ENCODE measurements around the gene TTC13. TPM values are rescaled to one million over a fixed set of nuclear protein-coding genes. Genes with fewer than 3 reads are reported as not detected.

The TTC13 gene
- total RNA-seq, 2 donors from 2014 or later: 29.9 to 41.6 TPM

DNA sequence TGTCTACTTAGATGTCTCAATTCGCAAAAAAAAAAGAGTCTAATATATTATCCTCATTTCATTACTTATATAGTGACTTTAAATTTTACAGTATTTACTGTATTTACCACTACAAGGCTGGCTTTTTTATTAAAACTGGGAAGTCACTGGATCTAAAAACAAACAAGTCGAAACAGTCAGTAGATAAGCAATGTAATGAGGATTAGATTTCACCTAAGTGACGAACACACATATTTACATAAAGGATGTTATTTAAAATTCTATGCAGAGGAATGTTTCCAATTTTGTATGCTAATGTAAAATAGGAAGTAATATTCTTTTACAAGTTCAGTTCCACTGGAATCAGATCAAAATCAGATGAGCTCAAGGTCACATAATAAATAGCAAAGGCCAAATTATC lies 28.3 kb downstream of the TTC13 start:
- no peaks in the 10 kb centered on the region for H3K27me3 Mint-ChIP-seq
- no peak for ATAC-seq
- H3K36me3 Mint-ChIP-seq: peaks cover 10% of the 10 kb centered on the region

DNA sequence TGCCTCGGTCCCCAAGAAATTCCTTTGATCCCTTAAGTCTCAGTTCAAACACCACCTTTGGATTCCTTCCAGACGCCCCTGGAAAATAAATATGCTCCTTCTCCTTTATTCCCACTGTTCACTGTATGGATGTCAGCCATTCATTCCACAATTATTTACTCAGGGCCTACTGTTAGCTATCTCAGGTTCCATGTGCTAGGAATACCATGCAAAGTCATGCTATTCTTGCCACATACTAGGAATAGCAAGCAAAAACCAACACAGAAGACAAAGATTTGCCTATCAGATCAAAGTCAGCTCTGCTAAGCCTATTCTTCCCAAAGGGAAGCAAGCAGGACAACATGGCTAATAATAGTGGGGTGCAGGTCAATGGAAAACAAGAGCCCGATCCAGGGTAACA lies 29.8 kb downstream of the TTC13 start:
- H3K4me1 Mint-ChIP-seq (ENCODE audit: low read depth in 2 of 2): peaks cover 6 to 8% of the 10 kb centered on the region in 2 donors
- H3K27me3 Mint-ChIP-seq: no peaks in the 10 kb centered on the region

More for the DNA sequence above, 28.3 kb downstream of the TTC13 start:
- no peak overlapping the region for H3K27ac Mint-ChIP-seq
- H3K4me3 Mint-ChIP-seq: no peak overlapping the region
- peaks cover 6 to 8% of the 10 kb centered on the region in 2 donors for H3K4me1 Mint-ChIP-seq (ENCODE audit: low read depth in 2 of 2)
- H3K9me3 Mint-ChIP-seq: no peaks in the 10 kb centered on the region
- DNase-seq (ENCODE audit: low spot score): no peak

DNA sequence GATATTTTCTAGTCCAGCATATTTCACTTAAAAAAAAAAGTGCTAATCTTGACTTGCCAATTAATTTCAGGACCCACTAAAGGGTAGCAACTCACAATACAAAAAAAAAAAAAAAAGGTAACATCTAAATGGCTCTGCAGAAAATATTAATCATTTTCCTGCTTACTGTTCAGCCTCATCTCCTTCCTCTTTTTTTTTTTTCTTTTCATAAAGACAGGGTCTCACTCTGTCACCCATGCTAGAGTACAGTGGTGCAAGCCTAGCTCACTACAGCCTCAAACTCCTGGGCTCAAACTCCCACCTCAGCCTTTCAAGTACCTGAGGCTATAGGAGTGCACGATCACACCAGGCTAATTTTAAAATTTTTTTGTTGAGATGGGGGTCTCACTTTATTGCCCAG lies 30.4 kb downstream of the TTC13 start:
- Mint-ChIP-seq H3K4me3 (no peak overlapping the region), H3K27me3 (no peaks in the 10 kb centered on the region), H3K27ac (no peak overlapping the region), H3K4me1 (ENCODE audit: low read depth in 2 of 2) (peaks cover 6 to 8% of the 10 kb centered on the region in 2 donors), H3K9me3 (no peaks in the 10 kb centered on the region), H3K36me3 (peaks cover 10% of the 10 kb centered on the region)
- DNase-seq (ENCODE audit: low spot score): no peak
- ATAC-seq: no peak

More for the DNA sequence above, 29.8 kb downstream of the TTC13 start:
- peaks cover 10% of the 10 kb centered on the region for H3K36me3 Mint-ChIP-seq
- DNase-seq (ENCODE audit: low spot score) (no peak), ATAC-seq (no peak)
- H3K27ac Mint-ChIP-seq: no peak overlapping the region
- no peak overlapping the region for H3K4me3 Mint-ChIP-seq
- H3K9me3 Mint-ChIP-seq: no peaks in the 10 kb centered on the region

DNA sequence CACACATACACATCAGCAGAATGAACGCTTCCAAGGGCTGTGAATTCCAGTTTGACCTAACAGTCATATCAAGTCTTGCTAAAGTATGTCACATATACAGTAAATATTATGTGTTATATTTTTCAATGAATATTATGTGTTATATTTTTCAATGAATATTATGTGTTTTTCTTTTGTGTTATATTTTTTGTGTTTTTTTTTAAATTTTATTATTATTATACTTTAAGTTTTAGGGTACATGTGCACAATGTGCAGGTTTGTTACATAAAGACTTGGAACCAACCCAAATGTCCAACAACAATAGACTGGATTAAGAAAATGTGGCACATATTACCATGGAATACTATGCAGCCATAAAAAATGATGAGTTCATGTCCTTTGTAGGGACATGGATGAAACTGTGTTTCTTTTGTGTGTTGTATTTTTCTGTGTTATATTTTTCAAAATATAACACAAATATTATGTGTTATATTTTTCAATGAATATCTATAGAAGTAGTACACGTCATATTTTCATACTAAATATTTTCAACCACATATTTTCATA lies 35.5 kb downstream of the TTC13 start:
- Mint-ChIP-seq H3K27ac (no peak overlapping the region), H3K4me3 (no peak overlapping the region), H3K27me3 (no peaks in the 10 kb centered on the region), H3K4me1 (ENCODE audit: low read depth in 2 of 2) (peaks cover 5 to 10% of the 10 kb centered on the region in 2 donors), H3K9me3 (no peaks in the 10 kb centered on the region), H3K36me3 (peaks cover 4% of the 10 kb centered on the region)
- ATAC-seq (no peak), DNase-seq (ENCODE audit: low spot score) (no peak)

DNA sequence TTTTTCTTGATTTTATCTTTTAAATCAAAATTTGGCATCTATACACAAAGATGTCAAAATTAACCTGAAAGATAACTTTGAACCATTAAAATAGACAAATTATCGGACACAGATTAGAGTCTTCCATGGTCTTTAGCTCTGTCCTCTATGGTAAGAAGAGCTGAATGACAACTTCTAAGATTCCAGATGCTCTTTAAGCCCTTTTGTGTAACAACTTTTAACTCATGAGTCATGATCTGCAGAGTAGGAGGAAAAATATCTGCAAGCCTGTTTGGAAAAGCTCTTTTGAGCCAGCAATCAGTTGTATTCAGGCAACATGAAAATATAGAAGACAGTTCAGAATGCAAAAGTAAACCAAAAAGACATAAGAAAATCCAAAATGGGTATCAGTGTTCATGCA lies 37.8 kb downstream of the TTC13 start:
- Mint-ChIP-seq H3K9me3 (no peaks in the 10 kb centered on the region), H3K27me3 (no peaks in the 10 kb centered on the region), H3K4me3 (no peak overlapping the region), H3K27ac (no peak overlapping the region), H3K36me3 (no peaks in the 10 kb centered on the region), H3K4me1 (ENCODE audit: low read depth in 2 of 2) (peaks cover 5 to 6% of the 10 kb centered on the region in 2 donors)
- ATAC-seq (no peak), DNase-seq (ENCODE audit: low spot score) (no peak)

DNA sequence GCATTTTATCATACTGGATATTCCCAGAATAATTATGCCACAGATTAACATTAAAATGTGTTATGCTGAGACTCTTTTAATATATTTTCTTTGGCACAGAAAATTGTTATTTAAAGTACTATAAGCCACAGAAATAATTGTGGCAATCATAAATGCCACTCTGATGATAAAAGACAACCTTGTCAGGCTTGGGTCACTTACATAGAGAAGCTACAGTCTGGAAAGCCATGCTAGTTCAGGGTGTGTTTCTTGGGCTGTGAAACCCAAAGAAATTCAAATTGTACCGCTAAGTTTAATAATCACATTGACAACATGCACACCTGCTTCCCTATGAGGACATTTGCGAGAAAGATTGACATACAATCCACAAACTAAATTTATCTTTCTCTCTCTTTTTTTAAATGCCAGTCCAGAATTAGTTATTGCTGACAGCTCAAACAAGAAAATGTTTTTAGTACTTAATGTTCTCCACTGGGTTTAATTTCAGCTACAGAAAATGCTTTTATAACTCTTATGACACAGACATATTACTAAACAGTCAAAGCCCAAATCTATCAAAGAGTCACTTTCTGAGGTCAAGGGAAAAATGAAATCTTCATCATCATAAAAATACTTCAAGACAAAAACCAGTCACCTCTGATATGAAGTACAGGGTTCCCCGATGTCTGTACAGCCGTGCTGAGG lies 38.7 kb downstream of the TTC13 start:
- no peak overlapping the region for H3K4me3 Mint-ChIP-seq
- DNase-seq (ENCODE audit: low spot score): no peak
- no peaks in the 10 kb centered on the region for H3K27me3 Mint-ChIP-seq
- H3K4me1 Mint-ChIP-seq (ENCODE audit: low read depth in 2 of 2): peaks cover 10 to 14% of the 10 kb centered on the region in 2 donors
- ATAC-seq: no peak
- no peak overlapping the region for H3K27ac Mint-ChIP-seq
- no peaks in the 10 kb centered on the region for H3K36me3 Mint-ChIP-seq
- H3K9me3 Mint-ChIP-seq: no peaks in the 10 kb centered on the region

DNA sequence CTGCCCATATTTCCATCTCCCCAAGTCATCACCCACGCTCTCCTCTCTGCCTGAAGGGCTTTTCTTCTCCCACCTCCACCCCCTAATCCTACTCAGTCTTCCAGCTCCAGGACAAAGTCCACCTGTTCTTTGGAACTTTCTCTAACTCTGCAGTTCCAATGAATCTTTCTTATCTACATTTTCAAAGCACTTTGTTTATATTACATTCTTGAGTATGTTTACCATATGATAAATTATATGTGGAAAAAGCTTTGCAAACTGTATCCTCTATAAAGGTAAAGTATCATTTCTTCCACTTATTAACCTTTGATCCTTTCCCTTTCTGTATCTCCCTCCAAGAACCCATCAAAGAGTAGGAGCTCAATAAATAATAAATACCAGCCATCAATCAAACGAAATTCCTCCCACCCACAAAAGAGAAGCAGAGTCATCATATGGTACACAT lies 39.7 kb downstream of the TTC13 start:
- H3K27ac Mint-ChIP-seq: peak overlapping the region; percentile 4 to 5
- H3K4me1 Mint-ChIP-seq (ENCODE audit: low read depth in 2 of 2): peaks cover 14 to 21% of the 10 kb centered on the region in 2 donors
- no peaks in the 10 kb centered on the region for H3K27me3 Mint-ChIP-seq
- no peak overlapping the region for H3K4me3 Mint-ChIP-seq
- DNase-seq (ENCODE audit: low spot score) (no peak), ATAC-seq (no peak)
- no peaks in the 10 kb centered on the region for H3K9me3 Mint-ChIP-seq
- H3K36me3 Mint-ChIP-seq: no peaks in the 10 kb centered on the region

DNA sequence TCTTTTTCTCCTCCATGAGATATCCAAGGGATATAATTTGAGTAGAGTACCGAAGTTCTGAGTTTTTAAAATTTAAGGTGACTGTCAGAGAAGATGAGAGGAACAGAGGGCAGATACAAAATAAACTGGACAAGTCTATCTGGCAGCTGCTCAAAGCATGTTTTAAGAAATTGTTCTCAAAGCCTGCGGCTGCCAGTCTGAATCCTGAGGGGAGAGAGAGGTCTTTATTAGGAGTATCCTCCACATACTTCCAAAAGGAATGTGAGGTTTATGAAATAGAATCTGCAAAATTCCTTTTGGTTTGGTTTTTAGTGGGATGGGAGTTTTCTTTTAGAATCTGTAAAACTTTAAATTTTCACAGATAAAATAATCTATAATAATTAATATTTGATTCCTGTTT lies 41.3 kb downstream of the TTC13 start:
- no peaks in the 10 kb centered on the region for H3K36me3 Mint-ChIP-seq
- no peak overlapping the region for H3K4me3 Mint-ChIP-seq
- no peaks in the 10 kb centered on the region for H3K27me3 Mint-ChIP-seq
- H3K4me1 Mint-ChIP-seq (ENCODE audit: low read depth in 2 of 2): peaks cover 11 to 16% of the 10 kb centered on the region in 2 donors
- H3K27ac Mint-ChIP-seq: peak overlapping the region in 1 of 2 donors; percentile 17
- no peak for DNase-seq (ENCODE audit: low spot score)
- ATAC-seq: no peak
- H3K9me3 Mint-ChIP-seq: no peaks in the 10 kb centered on the region

DNA sequence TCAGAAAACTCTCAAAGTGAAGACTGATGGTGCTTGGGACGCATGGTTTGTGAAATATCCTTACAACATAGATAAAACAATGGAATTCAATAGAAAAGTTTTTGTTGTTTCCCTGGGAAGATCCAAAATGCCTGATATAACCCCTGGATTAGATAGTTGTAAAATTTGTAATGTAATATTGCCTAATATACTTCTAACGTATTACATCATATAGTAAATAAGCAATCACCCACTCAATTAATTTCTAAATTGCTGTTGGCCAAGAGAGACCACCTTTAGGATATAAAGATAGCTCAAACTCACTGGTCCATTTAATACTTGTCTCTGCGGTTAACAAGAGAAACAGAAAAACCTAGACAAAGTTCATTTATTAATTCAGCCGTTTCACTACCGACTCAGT lies 42.2 kb downstream of the TTC13 start:
- no peaks in the 10 kb centered on the region for H3K9me3 Mint-ChIP-seq
- DNase-seq (ENCODE audit: low spot score): no peak
- H3K4me3 Mint-ChIP-seq: no peak overlapping the region
- H3K36me3 Mint-ChIP-seq: no peaks in the 10 kb centered on the region
- no peak overlapping the region for H3K27ac Mint-ChIP-seq
- peaks cover 11 to 16% of the 10 kb centered on the region in 2 donors for H3K4me1 Mint-ChIP-seq (ENCODE audit: low read depth in 2 of 2)
- no peaks in the 10 kb centered on the region for H3K27me3 Mint-ChIP-seq
- ATAC-seq: no peak

DNA sequence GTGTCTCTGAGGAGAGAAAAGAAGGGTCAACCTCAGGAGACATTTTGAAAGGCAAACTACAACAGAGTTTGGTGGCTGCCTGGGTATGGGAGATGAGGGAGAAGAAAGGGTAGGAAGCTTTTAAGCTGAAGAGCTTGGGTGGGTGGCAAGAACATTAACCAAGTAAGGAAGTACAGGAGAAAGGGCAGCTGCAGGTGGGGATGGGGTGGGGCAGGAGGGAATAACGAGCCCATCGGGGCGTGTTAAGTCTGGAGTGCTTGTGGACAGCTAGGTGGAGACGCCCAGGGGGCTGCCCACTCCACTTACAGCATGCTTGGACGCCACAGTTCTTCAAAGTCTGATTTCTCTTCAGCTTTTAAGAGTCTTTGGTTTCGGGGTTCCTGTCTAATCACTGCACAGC lies 42.8 kb downstream of the TTC13 start:
- no peaks in the 10 kb centered on the region for H3K27me3 Mint-ChIP-seq
- H3K36me3 Mint-ChIP-seq: no peaks in the 10 kb centered on the region
- peak overlapping the region; percentile 4 to 23 for H3K27ac Mint-ChIP-seq
- H3K4me1 Mint-ChIP-seq (ENCODE audit: low read depth in 2 of 2): peaks cover 11 to 16% of the 10 kb centered on the region in 2 donors
- no peak overlapping the region for H3K4me3 Mint-ChIP-seq
- no peaks in the 10 kb centered on the region for H3K9me3 Mint-ChIP-seq
- DNase-seq (ENCODE audit: low spot score): no peak
- ATAC-seq: no peak

DNA sequence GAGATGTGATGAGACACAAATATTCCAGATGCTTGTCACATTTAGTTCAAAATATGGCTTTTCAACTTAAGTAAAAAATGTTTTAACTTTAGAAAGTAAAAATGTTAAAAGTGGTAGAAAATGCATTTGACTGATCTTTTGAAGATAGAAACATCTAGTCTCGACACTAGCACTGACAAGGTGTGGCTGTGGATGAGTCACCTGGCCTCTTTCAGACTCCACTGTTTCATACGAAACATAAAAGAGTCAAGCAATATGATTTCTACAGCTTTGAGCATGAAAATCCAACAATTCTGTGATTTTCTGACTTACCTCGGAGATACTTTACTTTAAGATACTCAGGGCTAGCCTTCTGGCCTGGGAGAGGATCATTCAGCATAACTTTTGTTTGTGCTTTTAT lies 47.7 kb downstream of the TTC13 start:
- peaks cover 19% of the 10 kb centered on the region for H3K36me3 Mint-ChIP-seq
- no peak for ATAC-seq
- no peak overlapping the region for H3K27ac Mint-ChIP-seq

DNA sequence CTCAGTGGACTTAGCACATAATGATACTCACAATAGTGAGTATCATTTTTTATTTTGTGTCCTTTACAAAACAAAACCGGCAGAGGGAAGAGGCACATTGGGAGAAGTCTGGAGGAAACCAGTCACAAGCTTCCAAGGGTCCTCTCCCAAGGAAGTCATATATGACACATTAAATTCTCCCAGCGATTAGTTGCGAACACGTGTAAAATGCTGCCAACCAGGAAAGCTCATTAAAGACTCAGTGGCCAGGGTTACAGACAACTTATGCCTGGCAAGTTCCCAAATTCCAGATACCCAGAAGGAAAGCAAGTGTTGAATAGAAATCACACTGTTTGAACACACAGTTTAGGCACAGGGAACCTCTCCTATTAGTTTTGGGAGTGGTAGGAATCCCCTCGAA lies 52.5 kb downstream of the TTC13 start:
- DNase-seq (ENCODE audit: low spot score): no peak

More for the DNA sequence above, 47.7 kb downstream of the TTC13 start:
- H3K27me3 Mint-ChIP-seq: no peaks in the 10 kb centered on the region
- no peaks in the 10 kb centered on the region for H3K9me3 Mint-ChIP-seq
- no peak overlapping the region for H3K4me3 Mint-ChIP-seq
- H3K4me1 Mint-ChIP-seq (ENCODE audit: low read depth in 2 of 2): peaks cover 8 to 16% of the 10 kb centered on the region in 2 donors
- no peak for DNase-seq (ENCODE audit: low spot score)

DNA sequence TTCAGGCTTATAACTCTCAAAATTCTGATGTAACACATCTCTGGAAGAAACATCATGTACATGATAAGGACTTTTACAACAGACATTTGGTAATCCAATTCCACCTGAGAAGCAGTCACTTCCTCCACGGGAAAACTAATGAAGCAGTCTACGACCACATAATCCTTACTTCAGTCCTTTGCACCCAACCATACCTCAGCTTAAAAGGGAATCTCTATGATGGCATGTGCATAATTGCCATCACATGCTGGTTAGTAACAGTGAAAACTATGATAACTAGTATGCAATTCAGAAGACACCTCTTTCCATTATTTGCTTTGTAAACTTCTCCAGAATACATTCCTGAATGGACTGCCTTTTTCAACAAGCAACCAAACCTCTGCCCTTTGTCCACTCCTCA lies 53.1 kb downstream of the TTC13 start:
- H3K4me1 Mint-ChIP-seq (ENCODE audit: low read depth in 2 of 2): no peaks in the 10 kb centered on the region

More for the DNA sequence above, 52.5 kb downstream of the TTC13 start:
- no peak overlapping the region for H3K4me3 Mint-ChIP-seq
- no peaks in the 10 kb centered on the region for H3K4me1 Mint-ChIP-seq (ENCODE audit: low read depth in 2 of 2)
- peaks cover 28% of the 10 kb centered on the region for H3K36me3 Mint-ChIP-seq
- no peaks in the 10 kb centered on the region for H3K27me3 Mint-ChIP-seq
- ATAC-seq: no peak
- no peaks in the 10 kb centered on the region for H3K9me3 Mint-ChIP-seq
- H3K27ac Mint-ChIP-seq: no peak overlapping the region

DNA sequence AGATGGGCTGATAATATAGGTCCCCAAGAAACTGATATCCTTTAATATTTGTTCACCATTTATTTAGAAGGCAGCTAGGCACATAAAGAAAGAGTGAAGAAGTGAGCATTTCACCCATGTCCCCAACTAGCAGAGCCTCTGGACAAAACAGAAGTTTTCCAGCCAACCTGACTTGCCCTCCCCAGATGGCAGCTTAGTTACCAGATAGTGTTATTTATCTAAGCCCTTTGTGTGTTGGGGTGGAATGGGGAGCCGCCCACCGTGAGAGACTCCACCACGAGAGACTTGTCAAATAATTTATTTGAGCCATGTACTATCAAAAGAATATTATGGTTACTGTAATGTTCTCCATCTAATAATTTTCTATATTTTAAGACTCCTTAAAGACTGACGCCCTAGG lies 55.5 kb downstream of the TTC13 start:
- no peaks in the 10 kb centered on the region for H3K9me3 Mint-ChIP-seq
- H3K27ac Mint-ChIP-seq: no peak overlapping the region
- DNase-seq (ENCODE audit: low spot score): no peak
- H3K4me1 Mint-ChIP-seq (ENCODE audit: low read depth in 2 of 2): no peaks in the 10 kb centered on the region
- no peak for ATAC-seq
- H3K36me3 Mint-ChIP-seq: peaks cover 21% of the 10 kb centered on the region
- no peak overlapping the region for H3K4me3 Mint-ChIP-seq
- no peaks in the 10 kb centered on the region for H3K27me3 Mint-ChIP-seq

More for the DNA sequence above, 53.1 kb downstream of the TTC13 start:
- Mint-ChIP-seq H3K9me3 (no peaks in the 10 kb centered on the region), H3K36me3 (peaks cover 28% of the 10 kb centered on the region), H3K27ac (no peak overlapping the region), H3K4me3 (no peak overlapping the region), H3K27me3 (no peaks in the 10 kb centered on the region)
- DNase-seq (ENCODE audit: low spot score) (no peak), ATAC-seq (no peak)
